Gastrocnemius medialis (tissue), 4 donors: Measurements from ENCODE around the gene CAMK1. TPM values are rescaled to one million over a fixed set of nuclear protein-coding genes. Genes with fewer than 3 reads are reported as not detected.

ENCODE experiments used
- ATAC-seq, 2 donors: fragments of 150-250 bp; one replicate each; pipeline ENCODE4 v1.9.1; 2016
- DNase-seq, 2 donors: peaks; one replicate each; pipeline ENCODE4 v3.0.0-alpha.2; 2019
- H3K27ac ChIP-seq, 4 donors: fragments of 200-600 bp; sonication (generic); 1 replicate in 1 of 4; 2 replicates in 3 of 4; pipeline ENCODE4 v1.5.1; 2016 to 2018; ENCODE audit warnings: mild to moderate bottlenecking in 2 of 4, moderate library complexity in 1 of 4
- H3K27me3 ChIP-seq, 3 donors: fragments of 200-600 bp; sonication (generic) in 2 of 3; 1 replicate in 1 of 3; 2 replicates in 2 of 3; pipeline versions ENCODE4 v1.5.1 to v1.6.0; 2016 to 2019; ENCODE audit warnings: mild to moderate bottlenecking in 1 of 3, moderate library complexity in 1 of 3
- H3K36me3 ChIP-seq, 2 donors: fragments of 200-600 bp; sonication (generic) in 1 of 2; one replicate each; pipeline ENCODE4 v1.5.1; 2017 to 2018
- H3K4me1 ChIP-seq, 2 donors: fragments of 200-600 bp; sonication (generic) in 1 of 2; one replicate each; pipeline ENCODE4 v1.5.1; 2016 to 2017; ENCODE audit warnings: mild to moderate bottlenecking in 2 of 2
- H3K4me3 ChIP-seq, 4 donors: fragments of 200-600 bp; sonication (generic) in 3 of 4; 1 replicate in 1 of 4; 2 replicates in 3 of 4; pipeline ENCODE4 v1.5.1; 2016 to 2019; ENCODE audit warnings: mild to moderate bottlenecking in 2 of 4
- H3K9me3 ChIP-seq, 3 donors: fragments of 200-600 bp; sonication (generic) in 2 of 3; 1 replicate in 1 of 3; 2 replicates in 2 of 3; pipeline ENCODE4 v1.5.1; 2016 to 2019
- POLR2A ChIP-seq, 2 donors: fragments of 450-650 bp; IDR thresholded peaks; one replicate each; pipeline ENCODE4 v1.6.1; 2017; ENCODE audit warnings: antibody characterized with exemption in 2 of 2, mild to moderate bottlenecking in 2 of 2, moderate library complexity in 2 of 2
- in situ Hi-C, 4 donors: fragments of 200-750 bp; cut with MboI; loops; one replicate each; pipeline versions ENCODE4 v1.15.0 to v1.8.0; 2017; ENCODE audit warnings: low sequenced_read_pairs in 4 of 4
- intact Hi-C: fragments of 100-400 bp; cut with DNase I; formaldehyde crosslinking; loops from one replicate; pipeline ENCODE4 v1.15.1; 2023; ENCODE audit warnings: low total_unique reads
- total RNA-seq, 4 donors: library from RNA; depleted of rRNA; stranded (reverse); fragments of >200 nt; gene quantifications; one replicate each; pipeline versions ENCODE4 v1.1.0 to v1.2.3, GENCODE V29; 2016
- TF ChIP-seq, protein P1 (sequence below), 5 experiments: fragments of 450-650 bp in 3 of 5; fragments of 200-600 bp in 2 of 5; sonication (generic) in 2 of 5; IDR thresholded peaks in 4 of 5; conservative IDR thresholded peaks in 1 of 5; 1 replicate in 4 of 5; 2 replicates in 1 of 5; pipeline ENCODE4 v1.5.1; 2016 to 2019; ENCODE audit warnings: antibody characterized with exemption in 5 of 5, mild to moderate bottlenecking in 3 of 5, moderate library complexity in 3 of 5

Gene CAMK1
- total RNA-seq, 4 donors from 2014 or later = 2.1 to 11.6 (median 8.0) TPM

DNA sequence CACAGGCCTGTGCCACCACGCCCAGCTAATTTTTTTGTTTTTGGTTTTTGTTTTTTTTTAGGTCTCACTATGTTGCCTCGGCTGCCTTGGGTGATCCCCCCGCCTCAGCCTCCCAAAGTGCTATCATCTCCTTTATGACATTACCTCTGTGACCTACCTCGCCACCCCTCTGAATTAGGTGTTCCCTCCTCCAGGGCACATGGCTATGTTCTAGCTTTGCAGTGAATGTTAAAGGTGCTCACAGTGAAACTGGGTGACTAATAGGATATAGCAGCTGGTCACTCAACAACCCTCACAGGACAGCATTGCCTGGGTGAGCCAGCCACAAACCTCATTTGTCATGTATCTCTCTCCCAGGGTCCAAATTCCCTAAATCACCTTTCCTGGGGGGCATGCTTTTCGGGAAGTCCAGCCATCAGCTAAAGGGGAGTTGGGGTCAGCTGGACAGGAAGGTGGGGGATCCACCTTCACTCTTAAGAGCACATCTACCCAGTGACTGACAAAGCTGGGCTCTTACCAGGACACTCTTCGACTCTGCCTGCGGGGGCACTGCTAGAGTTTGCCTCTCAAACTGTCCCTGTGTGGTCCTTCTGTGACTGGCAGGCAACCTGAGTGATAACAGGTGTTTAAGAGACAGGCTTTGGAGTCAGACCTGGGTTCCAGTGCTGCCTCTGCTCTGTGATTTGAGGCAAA lies 38.7 kb upstream of the CAMK1 start:
- in situ Hi-C loops = no loop called here
- Histone ChIP-seq H3K36me3 (peaks cover 0 to 37% of the 10 kb centered on the region in 2 donors), H3K9me3 (no peaks in the 10 kb centered on the region), H3K27me3 (no peaks in the 10 kb centered on the region), H3K27ac (peak overlapping the region; percentile 82 to 95 (median 88)), H3K4me1 (peaks cover 20 to 26% of the 10 kb centered on the region in 2 donors), H3K4me3 (no peak overlapping the region)
- DNase-seq (peak in 1 of 2 donors; percentile 55), ATAC-seq (peak in 1 of 2 donors; percentile 54)
- intact Hi-C loops = no loop called here
- no peak for TF ChIP-seq POLR2A (IDR thresholded peaks at IDR 0.05)
- TF ChIP-seq, protein P1, sequence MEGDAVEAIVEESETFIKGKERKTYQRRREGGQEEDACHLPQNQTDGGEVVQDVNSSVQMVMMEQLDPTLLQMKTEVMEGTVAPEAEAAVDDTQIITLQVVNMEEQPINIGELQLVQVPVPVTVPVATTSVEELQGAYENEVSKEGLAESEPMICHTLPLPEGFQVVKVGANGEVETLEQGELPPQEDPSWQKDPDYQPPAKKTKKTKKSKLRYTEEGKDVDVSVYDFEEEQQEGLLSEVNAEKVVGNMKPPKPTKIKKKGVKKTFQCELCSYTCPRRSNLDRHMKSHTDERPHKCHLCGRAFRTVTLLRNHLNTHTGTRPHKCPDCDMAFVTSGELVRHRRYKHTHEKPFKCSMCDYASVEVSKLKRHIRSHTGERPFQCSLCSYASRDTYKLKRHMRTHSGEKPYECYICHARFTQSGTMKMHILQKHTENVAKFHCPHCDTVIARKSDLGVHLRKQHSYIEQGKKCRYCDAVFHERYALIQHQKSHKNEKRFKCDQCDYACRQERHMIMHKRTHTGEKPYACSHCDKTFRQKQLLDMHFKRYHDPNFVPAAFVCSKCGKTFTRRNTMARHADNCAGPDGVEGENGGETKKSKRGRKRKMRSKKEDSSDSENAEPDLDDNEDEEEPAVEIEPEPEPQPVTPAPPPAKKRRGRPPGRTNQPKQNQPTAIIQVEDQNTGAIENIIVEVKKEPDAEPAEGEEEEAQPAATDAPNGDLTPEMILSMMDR (IDR thresholded peaks at IDR 0.05 in 4 of 5, conservative IDR thresholded peaks at IDR 0.05 in 1 of 5) = peak in 1 of 5 experiments; percentile 5

DNA sequence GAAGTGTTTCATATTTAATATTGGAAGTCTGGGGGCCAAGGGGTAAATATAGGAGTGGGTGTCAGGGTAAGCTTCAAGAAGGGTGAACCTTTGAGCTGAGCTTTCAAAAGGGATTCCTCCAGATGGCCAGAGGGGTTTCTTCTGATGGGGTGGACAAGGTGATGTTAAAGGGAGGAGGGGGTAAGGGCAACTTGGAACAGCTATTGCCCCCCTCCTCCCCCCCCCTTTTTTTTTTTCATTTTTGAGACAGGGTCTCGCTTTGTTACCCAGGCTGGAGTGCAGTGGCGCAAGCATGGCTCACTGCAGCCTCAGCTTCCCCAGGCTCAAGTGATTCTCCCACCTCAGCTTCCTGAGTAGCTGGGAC lies 38.2 kb upstream of the CAMK1 start:
- no peak overlapping the region for H3K4me3 ChIP-seq
- no peaks in the 10 kb centered on the region for H3K27me3 ChIP-seq
- no peak for ATAC-seq
- no peak for DNase-seq
- TF ChIP-seq POLR2A (IDR thresholded peaks at IDR 0.05) = no peak
- TF ChIP-seq, protein P1 (IDR thresholded peaks at IDR 0.05 in 4 of 5, conservative IDR thresholded peaks at IDR 0.05 in 1 of 5) = no peak
- H3K27ac ChIP-seq = peak overlapping the region; percentile 82 to 95 (median 88)
- in situ Hi-C loops = no loop called here
- no peaks in the 10 kb centered on the region for H3K9me3 ChIP-seq
- H3K4me1 ChIP-seq = peaks cover 24 to 30% of the 10 kb centered on the region in 2 donors
- intact Hi-C loops = no loop called here
- peaks cover 0 to 41% of the 10 kb centered on the region in 2 donors for H3K36me3 ChIP-seq

DNA sequence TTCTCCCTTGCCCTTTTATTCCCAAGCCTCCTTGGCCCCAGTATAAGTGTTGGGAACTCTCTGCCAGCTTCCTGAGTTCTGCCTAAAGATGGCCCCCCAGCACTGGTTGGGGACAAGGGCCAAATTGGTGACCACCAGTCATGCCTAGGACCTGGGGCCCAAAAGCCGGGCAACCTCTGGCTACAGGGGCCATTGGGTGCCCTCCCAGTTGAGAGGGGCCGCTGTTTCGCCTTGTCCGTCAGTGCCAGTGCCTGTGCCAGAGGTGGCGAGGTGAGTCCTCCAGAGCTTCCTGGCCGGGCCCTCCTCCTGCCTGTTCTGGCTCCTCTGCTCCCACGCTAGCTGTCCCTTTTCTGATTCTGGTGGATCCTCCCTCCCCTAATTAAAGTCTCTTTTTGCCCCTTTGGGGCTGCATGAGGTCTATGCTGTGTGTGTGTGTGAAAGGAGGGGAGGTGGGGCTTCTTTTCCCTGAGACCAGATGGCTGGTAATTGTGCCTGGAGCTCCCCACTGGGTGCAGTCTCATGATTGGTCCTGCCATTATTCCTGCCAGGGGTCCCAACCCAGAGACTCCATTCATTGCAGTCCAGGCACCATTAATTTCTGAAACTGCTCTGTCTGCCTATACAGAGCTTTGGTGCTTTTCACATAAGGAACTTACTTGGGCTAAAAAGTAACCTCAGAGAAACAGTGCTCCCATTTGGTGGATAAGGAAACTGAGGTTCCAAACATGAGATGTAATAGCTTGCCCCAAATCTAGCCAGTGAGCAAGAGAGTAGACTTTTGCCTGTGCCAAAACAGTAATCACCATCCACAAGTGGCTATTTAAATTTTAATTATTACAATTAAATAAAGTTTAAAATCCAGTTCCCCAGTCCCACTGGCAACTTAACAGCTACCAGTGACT lies 37.2 kb upstream of the CAMK1 start:
- ATAC-seq = no peak
- H3K4me3 ChIP-seq = no peak overlapping the region
- peaks cover 0 to 46% of the 10 kb centered on the region in 2 donors for H3K36me3 ChIP-seq
- H3K9me3 ChIP-seq = no peaks in the 10 kb centered on the region
- peak overlapping the region in 2 of 4 donors; percentile 45 to 87 for H3K27ac ChIP-seq
- H3K27me3 ChIP-seq = no peaks in the 10 kb centered on the region
- no peak for TF ChIP-seq POLR2A (IDR thresholded peaks at IDR 0.05)
- TF ChIP-seq, protein P1 (IDR thresholded peaks at IDR 0.05 in 4 of 5, conservative IDR thresholded peaks at IDR 0.05 in 1 of 5) = no peak
- no peak for DNase-seq
- intact Hi-C loops (no loop called here), in situ Hi-C loops (no loop called here)
- H3K4me1 ChIP-seq = peaks cover 24 to 30% of the 10 kb centered on the region in 2 donors

DNA sequence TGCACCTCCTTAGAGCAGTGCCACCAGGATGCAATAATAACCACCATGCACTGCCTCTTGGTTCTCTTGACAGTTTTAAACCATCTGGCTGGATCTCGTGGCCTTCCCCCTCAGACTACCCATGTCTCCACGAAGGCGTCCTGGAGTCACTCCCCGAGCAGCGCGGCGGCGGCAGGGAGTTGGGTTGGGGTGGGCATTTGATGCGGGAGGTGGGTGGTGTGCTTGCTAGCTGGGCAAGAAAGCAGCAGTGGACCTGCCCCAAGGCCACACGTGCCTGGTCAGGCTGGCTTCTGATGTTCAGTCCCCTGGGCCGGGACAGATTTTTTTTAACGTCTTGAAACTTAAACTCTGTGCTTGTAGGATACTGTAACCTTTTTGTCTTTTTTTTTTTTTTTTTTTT lies 36.4 kb upstream of the CAMK1 start:
- Histone ChIP-seq H3K27ac (no peak overlapping the region), H3K9me3 (no peaks in the 10 kb centered on the region), H3K4me3 (no peak overlapping the region), H3K4me1 (peaks cover 22 to 28% of the 10 kb centered on the region in 2 donors), H3K36me3 (peaks cover 0 to 54% of the 10 kb centered on the region in 2 donors), H3K27me3 (no peaks in the 10 kb centered on the region)
- DNase-seq = no peak
- ATAC-seq = no peak
- intact Hi-C loops = no loop called here
- in situ Hi-C loops = no loop called here
- no peak for TF ChIP-seq POLR2A (IDR thresholded peaks at IDR 0.05)
- TF ChIP-seq, protein P1 (IDR thresholded peaks at IDR 0.05 in 4 of 5, conservative IDR thresholded peaks at IDR 0.05 in 1 of 5) = no peak
